Measurements from ENCODE around the gene ARID2.

Gene ARID2

DNA sequence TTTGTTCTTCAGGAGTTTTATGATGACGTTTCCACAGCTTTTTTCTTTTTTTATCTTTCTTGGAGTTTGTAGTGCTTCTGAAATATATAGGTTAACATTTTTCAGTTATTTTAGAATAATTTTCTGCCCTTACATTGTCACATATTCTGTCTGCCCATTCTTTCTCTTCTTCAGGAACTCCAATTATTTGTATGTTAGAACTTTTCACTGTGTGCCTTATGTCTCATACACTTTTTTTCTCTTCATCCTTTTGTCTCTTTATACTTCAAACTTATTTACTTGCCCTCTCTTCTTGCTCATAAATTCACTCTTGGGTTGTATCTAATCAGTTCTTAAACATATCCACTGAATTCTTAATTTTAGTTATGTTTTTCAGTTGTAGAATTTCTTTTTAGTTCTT, 105.3 kb downstream of the ARID2 start:
- TF ChIP-seq, protein P1, sequence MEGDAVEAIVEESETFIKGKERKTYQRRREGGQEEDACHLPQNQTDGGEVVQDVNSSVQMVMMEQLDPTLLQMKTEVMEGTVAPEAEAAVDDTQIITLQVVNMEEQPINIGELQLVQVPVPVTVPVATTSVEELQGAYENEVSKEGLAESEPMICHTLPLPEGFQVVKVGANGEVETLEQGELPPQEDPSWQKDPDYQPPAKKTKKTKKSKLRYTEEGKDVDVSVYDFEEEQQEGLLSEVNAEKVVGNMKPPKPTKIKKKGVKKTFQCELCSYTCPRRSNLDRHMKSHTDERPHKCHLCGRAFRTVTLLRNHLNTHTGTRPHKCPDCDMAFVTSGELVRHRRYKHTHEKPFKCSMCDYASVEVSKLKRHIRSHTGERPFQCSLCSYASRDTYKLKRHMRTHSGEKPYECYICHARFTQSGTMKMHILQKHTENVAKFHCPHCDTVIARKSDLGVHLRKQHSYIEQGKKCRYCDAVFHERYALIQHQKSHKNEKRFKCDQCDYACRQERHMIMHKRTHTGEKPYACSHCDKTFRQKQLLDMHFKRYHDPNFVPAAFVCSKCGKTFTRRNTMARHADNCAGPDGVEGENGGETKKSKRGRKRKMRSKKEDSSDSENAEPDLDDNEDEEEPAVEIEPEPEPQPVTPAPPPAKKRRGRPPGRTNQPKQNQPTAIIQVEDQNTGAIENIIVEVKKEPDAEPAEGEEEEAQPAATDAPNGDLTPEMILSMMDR (IDR thresholded peaks at IDR 0.05) = no peak

DNA sequence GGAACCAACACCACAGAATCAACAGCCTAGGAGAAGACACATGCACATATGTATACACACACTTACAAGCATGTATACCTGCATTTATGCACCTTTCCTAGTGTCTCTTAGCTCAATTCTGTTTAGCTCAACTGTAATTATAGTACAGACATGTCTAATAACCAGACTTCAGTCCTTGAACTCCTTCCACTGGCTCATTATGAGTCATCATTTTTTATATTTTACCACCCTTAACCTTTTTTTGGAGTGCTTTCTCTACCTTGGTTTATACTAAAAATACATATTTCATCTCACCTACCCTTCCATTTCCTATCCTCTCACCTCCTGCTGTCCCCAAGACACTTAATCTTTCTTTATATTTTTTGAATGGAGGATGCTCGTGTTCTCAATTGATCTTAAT, 110.4 kb downstream of the ARID2 start:
- TF ChIP-seq, protein P1 (IDR thresholded peaks at IDR 0.05) = no peak

DNA sequence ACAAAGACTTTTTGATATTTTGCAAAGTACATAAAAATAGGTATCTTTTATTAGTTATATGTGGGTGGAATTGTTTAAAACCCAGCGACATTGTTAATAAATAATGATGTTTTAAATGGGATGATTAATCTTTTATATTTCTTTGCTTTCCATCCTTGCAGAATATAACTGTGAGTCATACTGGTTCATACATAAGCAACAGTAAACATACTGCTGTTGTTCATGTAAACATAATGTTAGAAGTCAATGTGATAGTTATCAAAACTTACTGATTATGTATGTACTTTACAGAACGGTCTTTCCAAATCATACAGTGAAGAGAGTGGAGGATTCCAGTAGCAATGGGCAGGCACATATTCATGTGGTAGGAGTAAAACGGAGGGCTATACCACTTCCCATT, 119.8 kb downstream of the ARID2 start:
- TF ChIP-seq, protein P1 (IDR thresholded peaks at IDR 0.05) = no peak

DNA sequence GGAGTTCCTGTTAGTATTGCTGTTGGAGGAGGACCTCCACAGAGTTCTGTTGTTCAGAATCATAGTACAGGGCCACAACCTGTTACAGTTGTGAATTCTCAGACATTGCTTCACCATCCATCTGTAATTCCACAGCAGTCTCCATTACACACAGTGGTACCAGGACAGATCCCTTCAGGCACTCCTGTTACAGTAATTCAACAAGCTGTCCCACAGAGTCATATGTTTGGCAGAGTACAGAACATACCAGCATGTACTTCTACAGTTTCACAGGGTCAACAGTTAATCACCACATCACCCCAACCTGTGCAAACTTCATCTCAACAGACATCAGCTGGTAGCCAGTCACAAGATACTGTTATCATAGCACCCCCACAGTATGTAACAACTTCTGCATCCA, 120.8 kb downstream of the ARID2 start:
- TF ChIP-seq, protein P1 (IDR thresholded peaks at IDR 0.05) = no peak

DNA sequence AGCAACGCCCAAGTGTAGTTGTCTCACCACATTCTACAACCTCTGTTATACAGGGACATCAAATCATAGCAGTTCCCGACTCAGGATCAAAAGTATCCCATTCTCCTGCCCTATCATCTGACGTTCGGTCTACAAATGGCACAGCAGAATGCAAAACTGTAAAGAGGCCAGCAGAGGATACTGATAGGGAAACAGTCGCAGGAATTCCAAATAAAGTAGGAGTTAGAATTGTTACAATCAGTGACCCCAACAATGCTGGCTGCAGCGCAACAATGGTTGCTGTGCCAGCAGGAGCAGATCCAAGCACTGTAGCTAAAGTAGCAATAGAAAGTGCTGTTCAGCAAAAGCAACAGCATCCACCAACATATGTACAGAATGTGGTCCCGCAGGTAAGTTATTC, 123.0 kb downstream of the ARID2 start:
- TF ChIP-seq, protein P1 (IDR thresholded peaks at IDR 0.05) = no peak

DNA sequence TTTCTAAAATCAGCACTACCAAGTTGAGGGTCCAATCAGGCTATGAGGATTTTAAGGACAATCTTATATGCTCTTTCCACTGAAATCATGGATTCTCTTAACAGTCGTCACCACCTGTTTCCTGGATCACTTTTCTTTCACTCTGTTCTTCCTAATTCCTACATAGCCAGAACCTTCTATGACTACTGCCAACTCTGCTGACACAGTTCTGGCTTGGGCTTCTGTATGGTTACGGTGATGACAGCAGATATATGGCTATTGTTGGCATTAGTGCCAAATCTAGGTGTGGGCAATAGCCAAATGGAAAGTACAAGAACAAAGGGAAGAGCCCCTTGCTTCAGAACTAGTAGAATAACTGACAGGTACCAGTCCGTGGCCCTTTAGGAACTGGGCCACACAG, 124.0 kb downstream of the ARID2 start:
- TF ChIP-seq, protein P1 (IDR thresholded peaks at IDR 0.05) = no peak

DNA sequence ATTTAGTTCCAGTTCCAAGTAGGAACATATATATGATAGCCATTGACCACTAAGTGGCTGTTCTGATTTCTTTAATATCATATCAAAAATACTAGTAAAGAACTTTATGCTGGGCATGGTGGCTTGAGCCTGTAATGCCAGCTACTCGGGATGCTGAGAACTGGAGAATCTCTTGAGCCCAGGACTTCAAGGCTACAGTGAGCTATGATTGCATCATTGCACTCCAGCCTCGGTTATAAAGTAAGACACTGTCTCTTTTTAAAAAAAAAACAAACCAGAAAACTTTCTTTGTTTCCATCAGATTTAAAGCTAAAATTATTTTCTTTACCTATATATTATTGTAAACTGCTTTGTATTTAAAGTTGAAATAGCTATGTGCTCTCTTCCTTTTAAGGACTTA, 133.8 kb downstream of the ARID2 start:
- TF ChIP-seq, protein P1 (IDR thresholded peaks at IDR 0.05) = no peak

DNA sequence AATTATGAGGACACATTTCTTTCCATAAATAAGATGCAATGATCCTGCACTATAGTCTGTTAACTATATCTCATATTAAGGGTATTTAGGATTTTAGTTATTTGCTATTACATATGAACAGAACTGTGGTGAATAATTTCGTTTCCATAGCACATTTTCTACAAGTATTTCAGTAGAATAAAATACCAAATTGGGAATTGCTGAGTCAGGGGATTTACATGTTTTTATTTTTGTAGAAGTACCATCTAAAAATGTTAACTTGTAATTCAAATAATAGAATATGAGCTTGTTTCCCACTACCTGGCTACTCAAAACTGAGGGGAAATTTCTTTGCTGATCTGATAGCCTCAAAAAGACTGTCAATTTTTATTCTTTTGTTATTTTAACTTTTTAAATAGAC, 136.8 kb downstream of the ARID2 start:
- TF ChIP-seq, protein P1 (IDR thresholded peaks at IDR 0.05) = no peak

Data from LNCAP (cell line).